SK-N-SH (cell line): ENCODE data around the gene SMIM3. TPM values are rescaled to one million over a fixed set of nuclear protein-coding genes. Genes with fewer than 3 reads are reported as not detected.

Experiments used
- CTCF ChIA-PET: fragments of 300-600, 350-600 bp; formaldehyde crosslinking; extraction: SDS; loops from one replicate; lab custom pipeline; 2021; lab: Yijun Ruan, JAX
- POLR2A ChIA-PET: fragments of 350-600 bp; sonication (Branson Sonifier 250); formaldehyde crosslinking; extraction: SDS; loops from one replicate; lab custom pipeline; 2020; ENCODE audit warnings: antibody characterized with exemption, inconsistent platforms; lab: Yijun Ruan, JAX
- DNase-seq: peaks from one replicate; pipeline ENCODE4 v3.0.0; 2012
- H2AFZ ChIP-seq: fragments of 200-600 bp; sonication (generic); 2 replicates; pipeline ENCODE4 v1.8.1; 2016; ENCODE audit warnings: antibody characterized with exemption, mild to moderate bottlenecking, low read depth
- H3F3A ChIP-seq: fragments of 200-600 bp; sonication (generic); replicated peaks from 2 replicates; pipeline ENCODE3; 2016; ENCODE audit warnings: antibody characterized with exemption, mild to moderate bottlenecking; ENCODE audit not compliant: insufficient read depth
- H3K27ac ChIP-seq, 2 experiments: fragments of 200-500 bp in 1 of 2; fragments of 200-600 bp in 1 of 2; sonication (Bioruptor generic) in 1 of 2; sonication (generic), shearing (Covaris generic) in 1 of 2; 2 replicates each; pipeline versions ENCODE4 v1.5.1 to v1.6.1; 2014 to 2016; ENCODE audit warnings: low read depth in 2 of 2, inconsistent platforms in 1 of 2, low read length in 1 of 2, mild to moderate bottlenecking in 1 of 2, mixed read lengths in 1 of 2
- H3K27me3 ChIP-seq: fragments of 200-600 bp; sonication (generic), shearing (Covaris generic); 2 replicates; pipeline ENCODE4 v1.6.1; 2016; ENCODE audit warnings: mixed run types; ENCODE audit not compliant: insufficient read depth
- H3K36me3 ChIP-seq, 2 experiments: fragments of 200-500 bp in 1 of 2; fragments of 200-600 bp in 1 of 2; sonication (Bioruptor generic) in 1 of 2; sonication (generic) in 1 of 2; replicated peaks in 1 of 2; 2 replicates each; pipeline versions ENCODE3 to v1.5.1; 2014 to 2016; ENCODE audit warnings: low read length in 1 of 2, mild to moderate bottlenecking in 1 of 2; ENCODE audit not compliant: insufficient read depth in 2 of 2, control insufficient read depth in 1 of 2
- H3K4me1 ChIP-seq, 2 experiments: fragments of 200-500 bp in 1 of 2; fragments of 200-600 bp in 1 of 2; sonication (Bioruptor generic) in 1 of 2; sonication (generic), shearing (Covaris generic) in 1 of 2; 2 replicates each; pipeline versions ENCODE4 v1.5.1 to v1.6.1; 2014 to 2016; ENCODE audit warnings: low read depth in 1 of 2, low read length in 1 of 2, mixed run types in 1 of 2; ENCODE audit not compliant: insufficient read depth in 2 of 2, control insufficient read depth in 1 of 2
- H3K4me2 ChIP-seq: fragments of 200-600 bp; sonication (generic), shearing (Covaris generic); 2 replicates; pipeline ENCODE4 v1.6.1; 2017; ENCODE audit warnings: mixed run types
- H3K4me3 ChIP-seq, 2 experiments: fragments of 200-500 bp in 1 of 2; fragments of 200-600 bp in 1 of 2; sonication (Bioruptor generic) in 1 of 2; sonication (generic), shearing (Covaris generic) in 1 of 2; 2 replicates each; pipeline versions ENCODE4 v1.5.1 to v1.8.1; 2014 to 2016; ENCODE audit warnings: low read depth in 2 of 2, inconsistent platforms in 1 of 2, low read length in 1 of 2, mild to moderate bottlenecking in 1 of 2, mixed read lengths in 1 of 2, moderate library complexity in 1 of 2
- H3K79me2 ChIP-seq: fragments of 200-600 bp; sonication (generic); 2 replicates; pipeline ENCODE4 v1.8.1; 2017; ENCODE audit warnings: mild to moderate bottlenecking; ENCODE audit not compliant: insufficient read depth
- H3K9ac ChIP-seq: fragments of 200-600 bp; sonication (generic); 2 replicates; pipeline ENCODE4 v1.6.1; 2017; ENCODE audit warnings: mixed run types
- H3K9me2 ChIP-seq: fragments of 200-600 bp; sonication (generic); 2 replicates; pipeline ENCODE4 v1.6.1; 2017; ENCODE audit warnings: mixed run types
- H3K9me3 ChIP-seq: fragments of 200-600 bp; sonication (generic); 2 replicates; pipeline ENCODE4 v1.6.1; 2017; ENCODE audit warnings: mixed run types, mild to moderate bottlenecking, moderate library complexity
- H4K20me1 ChIP-seq: fragments of 200-600 bp; sonication (generic); 2 replicates; pipeline ENCODE4 v1.6.1; 2017; ENCODE audit warnings: mild to moderate bottlenecking, mixed run types; ENCODE audit not compliant: insufficient read depth
- EP300 ChIP-seq, 2 experiments: IDR thresholded peaks; 2 replicates each; pipeline versions ENCODE4 v1.4.0 to v1.6.1; 2012; ENCODE audit warnings: borderline replicate concordance in 1 of 2, low read depth in 1 of 2, low read length in 1 of 2
- FOSL2 ChIP-seq: IDR thresholded peaks from 2 replicates; pipeline ENCODE4 v1.4.0; 2012; ENCODE audit warnings: low read depth, mild to moderate bottlenecking, moderate library complexity, borderline replicate concordance
- FOXJ3 ChIP-seq: sonication (generic); formaldehyde crosslinking; IDR thresholded peaks from 2 replicates; pipeline ENCODE4 v1.5.1; 2020; ENCODE audit warnings: mild to moderate bottlenecking, missing genetic modification reagents
- NFIC ChIP-seq: IDR thresholded peaks from 2 replicates; pipeline ENCODE4 v1.4.0; 2012; ENCODE audit warnings: borderline replicate concordance
- NRF1 ChIP-seq: IDR thresholded peaks from 2 replicates; pipeline ENCODE4 v1.6.1; 2012; ENCODE audit warnings: low read depth, mild to moderate bottlenecking, low read length
- PBX3 ChIP-seq: IDR thresholded peaks from 2 replicates; pipeline ENCODE4; 2012
- RCOR1 ChIP-seq: fragments of 150-350 bp; IDR thresholded peaks from 2 replicates; pipeline ENCODE4 v1.6.1; 2017; ENCODE audit warnings: antibody characterized with exemption, low read length
- REST ChIP-seq: IDR thresholded peaks from 2 replicates; pipeline ENCODE4 v1.6.1; 2012; ENCODE audit warnings: mild to moderate bottlenecking, low read depth, low read length, moderate library complexity
- RXRA ChIP-seq: IDR thresholded peaks from 2 replicates; pipeline ENCODE4 v1.4.0; 2012; ENCODE audit warnings: low read depth, mild to moderate bottlenecking, borderline replicate concordance
- TAF1 ChIP-seq: IDR thresholded peaks from 2 replicates; pipeline ENCODE4 v1.6.1; 2012; ENCODE audit warnings: low read depth, mild to moderate bottlenecking, low read length, moderate library complexity, borderline replicate concordance
- ZBTB33 ChIP-seq: IDR thresholded peaks from 2 replicates; pipeline ENCODE4 v1.4.0; 2012; ENCODE audit warnings: low read depth, borderline replicate concordance
- WGBS: methylation state at CpG from one replicate; pipeline ENCODE4 v1.1.6; 2017; ENCODE audit warnings: low lambda C conversion rate; 5-methylcytosine and 5-hydroxymethylcytosine counted together
- polyA plus RNA-seq, 3 experiments: library from polyadenylated mRNA; depleted of rRNA; stranded (reverse); fragments of >200 nt; gene quantifications; 2 replicates each; pipeline ENCODE4 v1.2.3, GENCODE V29; 2012
- TF ChIP-seq, protein P1 (sequence below): fragments of 200-600 bp; sonication (generic); IDR thresholded peaks from 2 replicates; pipeline ENCODE4 v1.6.1; 2017; ENCODE audit warnings: antibody characterized with exemption, mild to moderate bottlenecking, moderate library complexity

The SMIM3 gene
- polyA plus RNA-seq, 1 of the 3 experiments (the other 2 are of a cell fraction): 39.9 TPM

GRCh38 chr5:150751096-150751891 is 27.3 kb upstream of the SMIM3 start (continued):
- no peak for TF ChIP-seq TAF1
- no peak for TF ChIP-seq FOSL2
- TF ChIP-seq PBX3: no peak

DNA sequence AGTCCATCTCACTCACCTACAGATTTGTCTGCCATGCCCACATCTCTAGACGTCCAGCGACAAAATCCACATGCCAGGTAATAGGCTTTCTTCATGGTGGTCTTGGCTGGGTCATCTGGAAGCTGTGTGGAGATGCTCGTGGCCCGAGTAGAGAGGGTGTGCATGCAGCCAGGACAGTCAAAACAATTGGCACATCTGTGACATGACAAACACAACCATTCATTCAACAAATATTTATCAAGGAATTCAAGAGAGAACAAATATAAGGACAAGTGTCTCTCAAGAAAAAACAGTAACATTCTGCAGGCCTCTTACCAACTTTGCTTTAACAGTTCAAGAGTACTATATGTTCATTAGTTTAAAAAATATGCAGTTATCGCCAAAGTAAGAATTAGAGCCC is 25.1 kb upstream of the SMIM3 start:
- peaks cover 25% of the 10 kb centered on the region for H3F3A ChIP-seq
- CTCF ChIA-PET: interaction anchor here (1.0 to 3.0 kb wide), 4 partner anchors 26 to 294 kb away, joined by 3 to 9 read pairs (median 4); partner anchors contain the start of gene RBM22
- peaks cover 96% of the 10 kb centered on the region for H3K79me2 ChIP-seq
- no peak for DNase-seq
- no peak overlapping the region for H3K4me2 ChIP-seq
- no peaks in the 10 kb centered on the region for H4K20me1 ChIP-seq
- H3K4me1 ChIP-seq: peaks cover 12 to 24% of the 10 kb centered on the region in 2 experiments; a peak in 3 of 4 replicates
- no peak overlapping the region for H2AFZ ChIP-seq
- TF ChIP-seq RXRA (no peak), NFIC (no peak), PBX3 (no peak)
- TF ChIP-seq, protein P1, sequence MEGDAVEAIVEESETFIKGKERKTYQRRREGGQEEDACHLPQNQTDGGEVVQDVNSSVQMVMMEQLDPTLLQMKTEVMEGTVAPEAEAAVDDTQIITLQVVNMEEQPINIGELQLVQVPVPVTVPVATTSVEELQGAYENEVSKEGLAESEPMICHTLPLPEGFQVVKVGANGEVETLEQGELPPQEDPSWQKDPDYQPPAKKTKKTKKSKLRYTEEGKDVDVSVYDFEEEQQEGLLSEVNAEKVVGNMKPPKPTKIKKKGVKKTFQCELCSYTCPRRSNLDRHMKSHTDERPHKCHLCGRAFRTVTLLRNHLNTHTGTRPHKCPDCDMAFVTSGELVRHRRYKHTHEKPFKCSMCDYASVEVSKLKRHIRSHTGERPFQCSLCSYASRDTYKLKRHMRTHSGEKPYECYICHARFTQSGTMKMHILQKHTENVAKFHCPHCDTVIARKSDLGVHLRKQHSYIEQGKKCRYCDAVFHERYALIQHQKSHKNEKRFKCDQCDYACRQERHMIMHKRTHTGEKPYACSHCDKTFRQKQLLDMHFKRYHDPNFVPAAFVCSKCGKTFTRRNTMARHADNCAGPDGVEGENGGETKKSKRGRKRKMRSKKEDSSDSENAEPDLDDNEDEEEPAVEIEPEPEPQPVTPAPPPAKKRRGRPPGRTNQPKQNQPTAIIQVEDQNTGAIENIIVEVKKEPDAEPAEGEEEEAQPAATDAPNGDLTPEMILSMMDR: no peak
- TF ChIP-seq, all 33 proteins: peak for 0
- Histone ChIP-seq H3K4me3 (no peak overlapping the region), H3K27me3 (no peaks in the 10 kb centered on the region), H3K36me3 (peaks cover 66 to 78% of the 10 kb centered on the region in 2 experiments), H3K9ac (no peak overlapping the region), H3K9me2 (no peaks in the 10 kb centered on the region), H3K9me3 (no peaks in the 10 kb centered on the region), H3K27ac (no peak overlapping the region)
- 94% methylated on average over 5 of the region's 5 CpGs for WGBS
- POLR2A ChIA-PET: no interaction called here

DNA sequence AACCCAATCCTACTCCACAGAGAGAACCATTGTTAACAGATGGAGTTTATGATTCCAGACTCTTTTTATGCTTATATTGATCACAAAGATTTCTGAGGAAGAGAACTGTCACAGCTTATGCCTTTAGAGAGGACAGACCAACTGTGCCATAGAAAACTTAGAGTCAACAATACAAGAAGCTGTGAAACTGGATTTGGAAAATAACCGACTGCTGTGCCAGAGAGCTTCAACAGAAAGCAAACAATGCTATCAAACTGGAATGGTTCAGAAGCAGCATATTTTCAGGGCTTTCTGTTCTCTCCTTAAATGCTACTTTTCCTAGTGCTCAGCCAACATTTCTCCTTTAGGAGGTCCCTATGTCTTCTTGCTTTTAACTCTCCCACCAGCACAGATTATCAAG is 24.7 kb upstream of the SMIM3 start:
- Histone ChIP-seq H3K79me2 (peaks cover 92% of the 10 kb centered on the region), H3F3A (peaks cover 25% of the 10 kb centered on the region), H3K27ac (no peak overlapping the region), H3K36me3 (peaks cover 66 to 78% of the 10 kb centered on the region in 2 experiments), H2AFZ (no peak overlapping the region), H3K4me3 (no peak overlapping the region), H3K9me3 (no peaks in the 10 kb centered on the region), H3K9me2 (no peaks in the 10 kb centered on the region), H3K4me2 (no peak overlapping the region), H3K9ac (no peak overlapping the region), H4K20me1 (no peaks in the 10 kb centered on the region), H3K27me3 (no peaks in the 10 kb centered on the region), H3K4me1 (peaks cover 12 to 24% of the 10 kb centered on the region in 2 experiments; a peak in 3 of 4 replicates)
- CTCF ChIA-PET: interaction anchor here (0.7 to 1.6 kb wide), 5 partner anchors 26 to 295 kb away, joined by 3 to 6 read pairs (median 3); partner anchors contain the start of gene RBM22
- POLR2A ChIA-PET: no interaction called here
- no peak for DNase-seq
- WGBS: 100% methylated on average over 1 of the region's 1 CpG
- TF ChIP-seq NRF1 (no peak), RXRA (no peak), FOXJ3 (CRISPR knock-in tag) (no peak), RCOR1 (no peak), ZBTB33 (no peak), REST (no peak), EP300 (IDR thresholded peaks at IDR 0.05; ENCODE audit: borderline replicate concordance in 1 of 2, low read depth in 1 of 2, low read length in 1 of 2) (no peak)
